Stromal cell of bone marrow (primary cell): Measurements from ENCODE around the gene C5orf15.
A peak's percentile ranks its signal among the peaks of the same experiment; 100 is the strongest.
"Not testable (repeated sequence)": the region's sequence is repeated elsewhere in the genome, so short reads cannot be mapped to it uniquely, and the experiment has no call there.

Experiments
- DNase-seq: peaks from one replicate; pipeline ENCODE4 v3.0.0-alpha.2; 2012; ENCODE audit warnings: low read depth

The C5orf15 gene

GRCh38 chr5:133994297-133994989, 26.0 kb upstream of the C5orf15 start:
- no peak for DNase-seq

- DNase-seq = no peak
These were observed 24.9 kb upstream of the C5orf15 start for GRCh38 chr5:133993185-133993936.

GRCh38 chr5:133992429-133993155, 24.2 kb upstream of the C5orf15 start:
- DNase-seq = no peak

GRCh38 chr5:133991171-133991910, 22.9 kb upstream of the C5orf15 start:
- no peak for DNase-seq

- no peak for DNase-seq
These were observed 22.0 kb upstream of the C5orf15 start for GRCh38 chr5:133990396-133990795.

- no peak for DNase-seq
These were observed 17.2 kb upstream of the C5orf15 start for GRCh38 chr5:133985540-133986180.

- no peak for DNase-seq
These were observed 15.2 kb upstream of the C5orf15 start for GRCh38 chr5:133983674-133984073.

- DNase-seq = no peak
These were observed 13.3 kb upstream of the C5orf15 start for GRCh38 chr5:133981714-133982113.

GRCh38 chr5:133980652-133981051, 12.2 kb upstream of the C5orf15 start:
- DNase-seq = no peak

GRCh38 chr5:133978943-133979342, 10.5 kb upstream of the C5orf15 start:
- no peak for DNase-seq

GRCh38 chr5:133977858-133978257, 9.4 kb upstream of the C5orf15 start:
- peak; percentile 58 for DNase-seq

GRCh38 chr5:133977161-133977787, 8.8 kb upstream of the C5orf15 start:
- DNase-seq = no peak

GRCh38 chr5:133975546-133975945, 7.1 kb upstream of the C5orf15 start:
- DNase-seq = not testable (repeated sequence)

- DNase-seq = no peak
These were observed 5.7 kb upstream of the C5orf15 start for GRCh38 chr5:133974142-133974541.

GRCh38 chr5:133970325-133970909, 2.0 kb upstream of the C5orf15 start:
- DNase-seq = no peak

- no peak for DNase-seq
These were observed 1.4 kb upstream of the C5orf15 start for GRCh38 chr5:133969654-133970324.

- no peak for DNase-seq
These were observed 674 bp downstream of the C5orf15 start for GRCh38 chr5:133967698-133968203.

GRCh38 chr5:133967124-133967523, 1.3 kb downstream of the C5orf15 start:
- DNase-seq = no peak

- DNase-seq = no peak
These were observed 2.3 kb downstream of the C5orf15 start for GRCh38 chr5:133966090-133966489.

- no peak for DNase-seq
These were observed 4.8 kb downstream of the C5orf15 start for GRCh38 chr5:133963493-133964128.
